NCI-H524 (cell line): ENCODE data around the gene NPBWR2.
"Not testable (repeated sequence)": the region's sequence is repeated elsewhere in the genome, so short reads cannot be mapped to it uniquely, and the experiment has no call there.

Experiments used
- DNase-seq, 2 experiments: peaks; one replicate each; lab custom pipeline; 2025; lab: John Stamatoyannopoulos, UW

NPBWR2 gene

DNA sequence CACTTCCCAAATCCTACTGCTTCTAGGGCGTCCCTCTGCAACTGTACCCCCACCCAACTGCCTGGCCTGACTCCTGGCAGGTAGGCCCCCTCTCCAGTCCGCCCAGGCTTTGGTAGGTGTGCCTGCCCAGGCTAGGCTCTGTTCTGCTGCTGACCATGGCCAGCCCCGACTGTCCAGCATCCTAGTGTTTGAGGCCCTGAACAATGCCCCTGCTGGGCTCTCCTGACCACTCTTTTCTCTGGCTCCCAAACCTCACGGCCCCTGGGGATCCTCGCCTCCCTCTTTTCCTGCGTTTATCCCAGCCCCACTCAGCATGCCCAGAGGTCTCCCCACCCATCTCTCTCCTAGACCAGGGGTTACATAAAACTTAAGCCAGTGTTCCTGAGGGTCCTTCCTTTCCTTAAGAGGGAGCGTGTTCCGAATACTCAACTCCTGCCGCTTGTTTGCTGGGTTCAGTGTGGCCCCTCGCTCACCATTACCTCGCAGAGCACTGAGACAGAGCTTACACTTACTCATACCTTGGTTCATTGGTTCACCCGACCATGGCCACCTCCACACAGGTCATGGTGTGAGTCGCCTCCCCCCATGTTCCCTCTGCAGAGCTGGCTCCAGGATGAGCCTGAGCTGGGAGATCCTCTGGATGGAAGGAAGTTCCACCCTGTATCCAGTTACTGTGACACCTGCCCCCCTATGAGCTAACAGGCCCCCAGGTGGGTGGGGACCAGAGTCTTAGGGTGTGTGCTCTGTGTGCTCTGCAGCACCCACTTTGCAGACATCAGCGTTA lies 35.8 kb upstream of the NPBWR2 start:
- DNase-seq = no peak

DNA sequence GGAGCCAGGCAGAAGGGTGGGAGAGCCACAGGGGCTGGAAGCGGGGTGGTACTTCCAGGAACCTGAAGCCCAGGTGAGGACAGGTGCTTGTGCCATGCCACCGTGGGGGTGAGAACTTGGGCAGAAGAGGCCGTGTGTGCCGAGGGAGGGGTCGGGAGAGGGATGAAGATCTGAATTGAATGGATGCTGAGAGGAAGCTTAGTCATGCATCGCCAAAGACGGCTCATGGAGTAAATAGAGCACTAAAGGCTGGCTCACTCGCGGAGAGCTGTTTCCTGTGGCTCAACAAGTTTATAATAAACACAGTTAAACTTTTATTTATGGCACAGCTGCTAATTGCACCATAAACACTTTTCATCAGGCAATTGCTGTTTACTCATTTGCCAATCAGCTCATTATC lies 35.2 kb upstream of the NPBWR2 start:
- no peak for DNase-seq

DNA sequence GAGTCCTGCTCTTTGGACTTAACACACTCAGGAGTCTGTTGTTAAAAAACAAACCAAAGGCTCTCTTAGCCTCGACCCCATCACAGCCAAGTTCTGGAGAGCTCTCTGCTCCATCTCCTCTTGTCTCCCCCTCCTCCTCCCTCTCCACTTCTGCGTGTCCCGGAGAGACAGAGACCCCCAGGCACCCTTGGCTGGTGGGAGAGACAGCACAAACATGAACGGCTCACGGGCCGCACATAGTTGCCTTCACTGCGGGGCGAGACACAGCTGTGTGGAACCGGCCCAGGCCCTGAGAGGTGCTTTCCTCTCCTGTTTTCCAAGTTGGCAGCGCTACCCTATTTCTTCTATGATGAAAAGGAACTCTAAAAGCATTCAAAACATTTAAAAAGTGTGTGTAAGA lies 33.6 kb upstream of the NPBWR2 start:
- DNase-seq = no peak

DNA sequence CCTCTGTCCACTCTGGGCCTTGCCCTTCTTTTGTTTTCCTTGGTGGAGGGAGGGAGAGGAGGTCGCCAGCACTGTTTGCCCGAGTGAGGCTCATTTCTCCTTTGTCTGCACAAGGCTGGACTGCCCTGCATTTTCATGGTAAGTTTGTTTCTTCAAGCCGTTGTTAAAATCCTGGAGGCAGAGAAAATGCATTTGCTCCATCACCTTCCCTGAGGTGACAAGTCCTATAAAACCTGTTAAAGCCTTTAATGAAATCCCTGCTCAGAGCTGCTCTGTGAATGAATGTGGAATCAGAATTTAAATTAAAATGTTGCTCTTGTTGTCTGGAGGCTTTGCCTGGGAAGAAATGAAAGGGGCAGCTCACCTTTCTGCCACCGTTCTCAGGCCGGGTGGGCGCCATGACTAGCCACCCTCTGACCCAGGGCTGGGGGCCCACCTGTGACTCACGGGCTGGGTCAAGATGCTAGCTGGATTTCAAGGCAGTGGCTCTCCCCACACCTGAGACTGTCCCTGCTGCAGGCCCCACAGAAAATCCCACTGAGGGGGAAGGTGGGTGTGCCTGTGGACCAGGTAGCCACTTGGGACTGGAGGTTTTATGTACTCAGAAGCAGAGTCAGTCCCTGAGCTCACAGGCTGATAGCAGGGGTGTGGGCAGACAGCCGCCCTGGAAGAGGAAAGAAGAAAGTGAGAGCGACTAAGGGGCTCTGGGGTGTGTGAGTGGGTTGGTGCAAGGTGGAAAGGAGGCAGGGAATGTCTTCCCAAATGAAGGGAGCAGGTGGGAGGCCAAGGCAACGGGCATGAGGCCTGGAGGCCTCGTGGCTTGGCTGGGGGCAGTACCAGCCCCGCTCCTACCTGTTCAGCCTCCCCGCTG lies 32.9 kb upstream of the NPBWR2 start:
- no peak for DNase-seq

DNA sequence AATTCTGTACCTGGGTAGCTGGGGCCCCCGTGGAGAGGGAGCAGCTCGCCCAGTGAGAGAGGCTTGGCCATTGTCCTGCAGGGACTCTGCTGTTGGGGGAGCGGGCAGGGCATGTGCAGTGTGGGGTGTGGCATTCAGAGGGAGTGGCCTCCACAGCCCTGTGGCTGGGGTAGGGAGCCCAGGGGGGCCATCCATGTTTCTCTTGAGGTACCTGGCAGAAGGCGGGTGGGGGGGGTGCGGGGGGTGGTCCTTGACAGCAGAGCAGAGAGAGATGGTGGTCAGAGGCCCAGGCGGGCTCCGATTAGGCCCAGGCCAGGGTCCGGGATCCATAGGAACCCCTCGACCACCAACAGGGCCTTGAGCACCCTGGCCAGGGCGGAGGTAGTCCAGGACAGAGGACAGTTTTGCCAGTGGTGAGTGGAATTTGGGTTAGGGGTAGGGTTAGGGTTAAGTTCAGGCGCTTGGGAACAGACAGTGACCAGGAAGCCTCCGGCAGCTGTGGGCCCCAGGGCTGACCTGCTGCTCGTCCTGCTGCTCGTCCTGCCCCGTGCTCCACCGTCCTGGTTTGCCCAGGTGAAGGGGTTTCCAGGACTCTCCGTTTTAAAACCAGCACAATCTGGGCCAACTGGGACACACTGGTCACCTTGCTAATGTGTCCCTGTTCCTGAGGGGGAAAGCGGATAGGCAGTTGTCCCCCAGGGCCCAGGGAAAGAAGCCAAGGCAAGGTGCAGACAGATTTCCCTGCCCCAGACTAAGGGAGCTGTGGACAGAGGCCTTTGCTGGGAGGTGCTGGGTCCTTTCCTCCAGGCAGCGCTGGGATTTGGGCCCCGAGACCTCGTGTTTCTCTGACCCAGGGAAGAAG lies 32.1 kb upstream of the NPBWR2 start:
- no peak for DNase-seq

DNA sequence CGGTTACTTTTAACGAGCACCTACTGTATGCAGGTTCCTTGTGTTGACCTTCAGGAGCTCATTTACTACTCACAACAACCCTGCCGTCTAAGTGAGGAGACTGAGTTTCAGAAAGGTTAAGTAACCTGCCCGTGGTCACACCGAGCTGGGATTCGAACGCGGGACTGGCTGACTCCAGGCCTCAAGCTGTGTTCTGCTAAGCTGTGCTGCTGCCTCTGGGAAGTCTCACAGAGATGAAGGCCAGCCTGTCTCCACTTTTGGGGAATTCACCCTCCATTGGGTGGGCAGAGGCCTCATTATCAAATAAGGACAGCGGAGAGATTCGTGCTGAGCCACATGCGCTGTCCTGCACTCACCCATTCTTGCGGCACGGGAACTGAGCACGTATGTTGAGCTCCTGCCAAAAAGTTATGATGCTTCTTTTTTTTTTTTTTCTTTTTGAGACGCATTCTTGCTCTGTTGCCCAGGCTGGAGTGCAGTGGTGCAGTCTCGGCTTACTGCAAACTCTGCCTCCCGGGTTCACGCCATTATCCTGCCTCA lies 31.0 kb upstream of the NPBWR2 start:
- no peak for DNase-seq

DNA sequence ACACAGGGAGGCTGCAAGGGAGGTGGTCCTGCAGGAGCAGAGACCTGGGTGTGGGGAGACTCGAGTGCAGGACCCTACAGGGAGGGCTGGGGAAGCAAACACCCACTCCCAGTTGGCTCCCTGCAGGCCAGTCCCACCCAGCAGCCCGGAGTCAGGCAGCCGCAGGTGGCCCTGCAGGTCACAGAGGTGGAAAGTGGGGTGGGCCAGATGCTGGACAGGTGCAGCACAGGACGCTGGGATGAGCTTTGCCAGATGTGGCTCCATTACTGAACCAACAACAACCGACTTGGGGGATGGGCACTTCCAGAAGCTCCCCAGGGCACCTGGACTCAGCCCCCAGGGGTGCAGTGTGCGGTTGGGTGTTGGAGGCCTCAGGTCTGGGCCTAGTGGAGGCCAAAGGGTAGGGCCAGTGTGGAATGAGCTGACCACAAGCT lies 30.2 kb upstream of the NPBWR2 start:
- no peak for DNase-seq

DNA sequence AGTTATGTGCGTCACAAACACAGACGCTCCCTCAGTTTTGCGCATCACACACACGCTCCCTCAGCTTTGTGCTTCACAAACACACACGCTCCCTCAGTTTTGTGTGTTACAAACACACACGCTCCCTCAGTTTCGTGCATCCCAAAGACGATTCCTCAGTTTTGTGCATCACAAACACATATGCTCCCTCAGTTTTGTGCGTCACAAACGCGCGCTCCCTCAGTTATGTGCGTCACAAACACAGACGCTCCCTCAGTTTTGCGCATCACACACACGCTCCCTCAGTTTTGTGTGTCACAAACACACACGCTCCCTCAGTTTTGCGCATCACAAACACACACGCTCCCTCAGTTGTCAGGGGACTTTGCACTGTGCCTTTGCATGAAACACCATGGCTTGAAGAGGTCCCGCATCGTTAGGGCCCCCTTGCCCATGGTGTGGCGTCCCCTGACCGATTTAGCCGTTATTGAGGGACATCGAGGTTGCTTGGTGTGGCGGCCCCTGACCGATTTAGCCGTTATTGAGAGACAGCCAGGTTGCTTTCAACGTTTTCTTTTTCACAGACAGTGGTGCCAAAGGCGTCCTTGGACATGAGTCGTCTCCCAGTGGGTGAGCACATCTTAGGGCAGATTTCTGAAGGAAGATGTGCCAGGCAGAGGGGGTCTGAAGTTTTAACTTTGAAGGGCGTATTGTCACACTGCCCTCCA lies 28.8 kb upstream of the NPBWR2 start:
- DNase-seq = no peak

DNA sequence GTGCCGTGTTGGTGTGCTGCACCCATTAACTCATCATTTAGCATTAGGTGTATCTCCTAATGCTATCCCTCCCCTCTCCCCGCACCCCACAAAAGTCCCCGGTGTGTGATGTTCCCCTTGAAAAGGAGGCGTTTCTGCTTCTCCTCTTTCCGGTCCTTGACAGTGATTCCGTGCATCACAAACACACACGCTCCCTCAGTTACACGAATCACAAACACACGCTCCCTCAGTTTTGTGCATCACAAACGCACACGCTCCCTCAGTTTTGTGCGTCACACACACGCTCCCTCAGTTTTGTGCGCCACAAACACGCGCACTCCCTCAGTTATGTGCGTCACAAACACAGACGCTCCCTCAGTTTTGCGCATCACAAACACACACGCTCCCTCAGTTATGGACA lies 27.4 kb upstream of the NPBWR2 start:
- DNase-seq = not testable (repeated sequence)

DNA sequence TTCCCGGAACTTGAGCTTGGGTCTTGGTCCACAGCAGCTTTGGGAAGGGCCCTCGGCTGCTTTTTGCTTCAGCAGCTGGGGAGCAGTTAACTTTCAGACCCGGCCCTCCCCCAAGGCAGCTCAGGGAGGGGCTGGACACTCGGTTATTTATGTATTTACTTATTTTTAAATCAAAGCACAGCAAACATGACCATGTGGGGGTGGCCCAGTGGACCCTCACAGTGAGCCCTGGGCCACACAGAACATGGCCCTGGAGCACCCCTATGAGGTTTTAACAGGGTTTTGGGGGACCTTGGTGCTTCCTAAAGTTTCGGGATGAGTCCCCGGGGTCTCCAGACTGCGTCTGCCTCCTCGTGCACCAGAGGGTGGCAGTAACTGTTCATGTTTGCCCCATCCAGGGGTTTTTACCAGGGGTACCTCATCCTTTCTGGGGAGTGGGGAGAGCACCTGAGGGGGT lies 26.6 kb upstream of the NPBWR2 start:
- DNase-seq = peak in 1 of 2 experiments; percentile 57

DNA sequence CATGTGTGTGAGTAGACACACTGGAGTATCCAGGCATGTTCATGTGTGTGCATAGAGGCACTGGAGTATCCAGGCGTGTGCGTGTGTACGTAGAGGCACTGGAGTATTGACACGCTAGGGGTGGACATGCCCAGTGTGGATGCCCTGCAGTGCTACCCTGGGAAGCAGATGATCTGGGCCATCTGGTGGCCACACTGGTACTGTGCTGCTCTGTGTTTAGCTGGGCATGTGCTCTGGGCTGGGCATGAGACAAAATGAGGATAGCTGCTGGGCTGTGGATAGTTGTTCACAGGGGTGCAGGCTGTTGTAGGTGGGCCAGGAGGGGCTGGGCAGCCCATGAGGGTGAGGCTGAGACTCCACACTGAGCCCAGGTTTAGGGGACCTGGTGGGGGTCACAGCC lies 24.0 kb upstream of the NPBWR2 start:
- DNase-seq = peak; percentile 48 to 75

DNA sequence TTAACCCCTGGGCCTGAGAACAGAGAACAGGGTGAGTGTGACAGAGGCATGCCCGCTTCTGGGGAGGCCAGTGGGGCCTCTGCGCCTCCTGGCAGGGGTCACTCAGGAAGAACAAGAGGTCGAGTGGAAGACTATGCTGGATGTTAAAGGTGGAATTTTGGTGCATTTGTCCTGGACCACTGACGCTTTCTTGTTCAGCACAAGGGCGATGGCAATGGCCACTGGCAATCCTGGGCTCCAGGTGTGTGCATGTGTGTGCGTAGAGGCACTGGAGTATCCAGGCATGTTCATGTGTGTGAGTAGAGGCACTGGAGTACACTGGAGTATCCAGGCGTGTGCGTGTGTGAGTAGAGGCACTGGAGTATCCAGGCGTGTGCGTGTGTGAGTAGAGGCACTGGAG lies 23.5 kb upstream of the NPBWR2 start:
- DNase-seq = no peak

DNA sequence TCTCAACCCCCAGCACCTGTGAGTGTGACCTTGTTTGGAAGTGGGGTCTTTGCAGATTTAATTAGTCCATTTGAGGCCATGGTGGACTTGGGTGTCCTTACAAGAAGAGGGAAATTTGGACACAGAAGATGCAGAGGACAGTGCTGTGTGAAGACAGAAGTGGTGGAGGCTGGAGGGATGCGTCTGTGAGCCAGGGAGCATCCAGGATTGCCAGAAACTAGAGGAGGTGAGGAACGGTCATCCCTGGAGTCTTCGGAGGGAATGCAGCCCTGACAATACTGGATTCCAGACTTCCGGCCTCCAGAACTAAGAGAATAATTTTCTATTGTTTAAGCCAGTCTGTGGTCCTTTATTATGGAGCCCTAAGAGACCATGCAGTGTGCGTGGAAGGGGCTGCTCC lies 22.9 kb upstream of the NPBWR2 start:
- DNase-seq = no peak

DNA sequence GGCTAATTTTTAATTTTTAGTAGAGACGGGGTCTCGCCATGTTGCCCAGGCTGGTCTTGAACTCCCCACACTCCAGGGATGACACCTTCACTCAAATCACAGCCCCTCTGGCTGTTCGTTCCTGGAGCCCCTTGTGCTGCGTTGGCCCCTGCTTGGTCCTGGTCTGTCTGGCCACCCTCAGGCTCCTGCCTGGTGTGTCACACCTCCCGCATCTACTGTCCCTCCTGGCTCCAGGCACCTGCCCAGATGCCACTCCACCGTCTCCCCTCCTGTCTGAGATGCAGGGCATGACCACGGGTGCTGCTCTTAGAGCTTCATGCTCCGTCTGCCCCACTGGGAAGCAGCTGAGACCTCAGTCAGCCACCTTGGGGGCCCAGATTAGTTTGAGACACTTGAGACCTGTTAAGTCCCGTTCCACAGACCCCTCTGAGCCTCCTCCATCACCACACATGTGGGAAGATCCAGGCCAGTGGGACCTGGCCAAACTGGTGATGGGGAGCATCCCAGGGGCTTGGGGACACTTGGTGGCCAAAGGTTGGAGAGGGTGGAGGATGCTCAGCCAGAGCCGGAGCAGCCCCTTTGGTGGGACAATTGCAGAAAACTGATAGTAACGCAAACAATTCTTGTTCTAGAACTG lies 21.9 kb upstream of the NPBWR2 start:
- DNase-seq = no peak

DNA sequence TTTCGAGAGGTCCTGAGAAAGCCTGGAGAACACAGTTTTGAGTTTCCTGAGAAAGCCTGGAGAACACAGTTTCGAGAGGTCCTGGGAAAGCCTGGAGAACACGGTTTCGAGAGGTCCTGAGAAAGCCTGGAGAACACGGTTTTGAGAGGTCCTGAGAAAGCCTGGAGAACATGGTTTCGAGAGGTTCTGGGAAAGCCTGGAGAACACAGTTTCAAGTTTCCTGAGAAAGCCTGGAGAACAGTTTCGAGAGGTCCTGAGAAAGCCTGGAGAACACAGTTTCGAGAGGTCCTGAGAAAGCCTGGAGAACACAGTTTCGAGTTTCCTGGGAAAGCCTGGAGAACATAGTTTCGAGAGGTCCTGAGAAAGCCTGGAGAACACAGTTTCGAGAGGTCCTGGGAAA lies 16.2 kb upstream of the NPBWR2 start:
- not testable (repeated sequence) for DNase-seq

DNA sequence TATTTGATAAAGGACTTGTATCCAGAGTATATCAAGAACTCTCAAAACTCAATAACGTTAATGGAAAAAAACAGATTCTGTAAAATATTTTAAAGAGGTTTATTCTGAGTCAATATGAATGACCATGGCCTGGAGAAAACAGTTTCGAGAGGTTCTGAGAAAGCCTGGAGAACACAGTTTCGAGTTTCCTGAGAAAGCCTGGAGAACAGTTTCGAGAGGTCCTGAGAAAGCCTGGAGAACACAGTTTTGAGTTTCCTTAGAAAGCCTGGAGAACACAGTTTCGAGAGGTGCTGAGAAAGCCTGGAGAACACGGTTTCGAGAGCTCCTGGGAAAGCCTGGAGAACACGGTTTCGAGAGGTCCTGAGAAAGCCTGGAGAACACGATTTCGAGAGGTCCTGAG lies 15.6 kb upstream of the NPBWR2 start:
- not testable (repeated sequence) for DNase-seq

DNA sequence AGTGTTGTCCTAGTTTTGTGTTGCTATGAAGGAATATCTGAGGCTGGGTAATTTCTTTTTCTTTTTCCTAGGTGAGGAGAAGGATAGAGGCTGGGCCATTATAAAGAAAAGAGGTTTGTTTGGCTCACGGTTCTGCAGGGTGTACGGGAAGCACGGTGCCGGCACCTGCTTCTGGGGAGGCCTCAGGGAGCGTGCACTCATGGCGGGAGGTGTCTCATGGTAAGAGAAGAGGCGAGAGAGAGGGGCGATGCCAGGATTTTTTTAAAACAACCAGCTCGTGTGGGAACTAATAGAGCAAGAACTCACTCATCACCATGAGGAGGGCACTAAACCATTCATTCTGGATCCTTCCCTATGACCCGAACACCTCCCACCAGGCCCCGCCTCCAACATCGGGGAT lies 14.2 kb upstream of the NPBWR2 start:
- DNase-seq = no peak

DNA sequence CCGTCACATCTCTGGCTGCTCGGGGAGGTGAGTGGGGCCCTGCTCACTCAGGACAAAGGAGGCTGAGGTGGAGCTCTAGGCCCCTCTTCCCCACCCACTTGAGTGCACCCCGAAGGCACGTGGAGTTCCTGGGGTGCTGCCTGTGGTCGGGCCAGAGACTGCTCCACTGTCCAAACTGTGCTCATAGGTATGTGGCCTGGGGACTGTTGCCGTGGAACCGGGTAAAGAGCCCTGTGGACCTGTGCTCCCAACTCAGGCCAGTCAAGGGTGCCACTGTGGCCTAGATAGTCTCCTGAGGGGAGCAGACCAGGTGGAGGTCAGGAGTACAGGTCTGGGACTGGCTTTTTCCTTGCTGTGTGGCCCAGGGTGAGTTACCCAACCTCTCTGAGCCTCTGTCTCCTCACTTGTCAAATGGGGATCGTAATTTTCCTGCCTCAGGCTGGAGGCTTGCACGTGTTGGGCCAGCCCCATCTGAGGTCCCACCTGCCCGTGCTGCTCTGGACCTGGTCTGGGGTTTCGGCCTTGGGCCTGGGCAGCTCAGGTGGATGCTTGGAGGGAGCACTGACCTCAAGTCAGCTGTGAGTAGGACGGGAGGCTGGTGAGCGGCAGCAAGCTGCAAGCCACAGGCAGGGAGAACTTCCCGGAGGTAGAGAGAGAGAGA lies 12.4 kb upstream of the NPBWR2 start:
- DNase-seq = no peak

DNA sequence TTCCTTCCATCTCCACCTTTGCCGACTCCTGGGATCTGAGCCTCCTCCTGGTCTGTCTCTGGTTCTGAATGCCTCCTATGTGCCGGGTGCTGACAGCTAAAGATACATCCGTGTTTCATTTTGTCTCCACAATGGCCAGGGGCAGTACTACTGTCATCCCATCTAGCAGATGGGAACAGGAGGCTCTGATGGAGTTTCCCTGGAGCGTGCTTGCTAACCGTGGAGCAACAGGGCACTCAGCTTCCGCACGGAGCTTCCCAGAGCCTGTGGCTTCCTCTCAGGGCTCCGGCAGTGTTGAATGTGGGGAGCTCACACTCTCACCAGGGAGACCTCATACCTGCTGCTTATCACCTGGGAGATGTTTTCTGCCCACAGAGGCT lies 11.9 kb upstream of the NPBWR2 start:
- DNase-seq = no peak

DNA sequence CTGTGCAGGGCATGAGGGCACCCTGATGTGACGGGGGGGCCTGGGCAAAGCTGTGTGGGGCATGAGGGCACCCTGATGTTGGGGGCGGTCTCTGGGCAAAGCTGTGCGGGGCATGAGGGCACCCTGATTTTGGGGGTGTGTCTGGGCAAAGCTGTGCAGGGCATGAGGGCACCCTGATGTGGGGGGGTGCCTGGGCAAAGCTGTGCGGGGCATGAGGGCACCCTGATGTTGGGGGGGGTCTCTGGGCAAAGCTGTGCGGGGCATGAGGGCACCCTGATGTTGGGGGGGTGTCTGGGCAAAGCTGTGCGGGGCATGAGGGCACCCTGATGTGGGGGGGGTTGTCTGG lies 10.0 kb upstream of the NPBWR2 start:
- not testable (repeated sequence) for DNase-seq
